Stimulated activated naive CD8-positive, alpha-beta T cell treated with anti-CD3 and anti-CD28 coated beads, Interleukin-15, amount 100 ng/mL, for 72 hours (primary cell): Measurements from ENCODE around the gene ASTN2.
A peak's percentile ranks its signal among the peaks of the same experiment; 100 is the strongest.

Experiments
- ATAC-seq: fragments of 150-1000 bp; cut with Tn5 transposase; 2 replicates; pipeline ENCODE4 v1.10.0; 2021; ENCODE audit warnings: mild to moderate bottlenecking, moderate library complexity
- DNase-seq, 2 donors: peaks; one replicate each; pipeline ENCODE4 v3.0.0; 2021 to 2022
- H3K27ac Mint-ChIP-seq, 2 donors: one replicate each; pipeline ENCODE4 v1.8.0; 2022; ENCODE audit warnings: mild to moderate bottlenecking in 2 of 2, mixed read lengths in 2 of 2, moderate library complexity in 2 of 2
- H3K27me3 Mint-ChIP-seq: one replicate; pipeline ENCODE4 v1.8.0; 2022; ENCODE audit warnings: mixed read lengths
- H3K4me1 Mint-ChIP-seq: one replicate; pipeline ENCODE4 v1.8.0; 2022; ENCODE audit warnings: mild to moderate bottlenecking, mixed read lengths
- H3K4me3 Mint-ChIP-seq, 2 donors: one replicate each; pipeline ENCODE4 v1.8.0; 2022; ENCODE audit warnings: mild to moderate bottlenecking in 2 of 2, mixed read lengths in 2 of 2, moderate library complexity in 1 of 2
- H3K9me3 Mint-ChIP-seq, 2 donors: one replicate each; pipeline ENCODE4 v1.8.0; 2022; ENCODE audit warnings: mixed read lengths in 2 of 2

Gene ASTN2

GRCh38 chr9:116877072-116877471, 537.8 kb downstream of the ASTN2 start:
- Mint-ChIP-seq H3K27me3 (no peaks in the 10 kb centered on the region), H3K27ac (no peak overlapping the region), H3K4me3 (no peak overlapping the region), H3K4me1 (no peaks in the 10 kb centered on the region), H3K9me3 (peaks cover 10 to 18% of the 10 kb centered on the region in 2 donors)
- no peak for ATAC-seq
- DNase-seq: no peak

DNA sequence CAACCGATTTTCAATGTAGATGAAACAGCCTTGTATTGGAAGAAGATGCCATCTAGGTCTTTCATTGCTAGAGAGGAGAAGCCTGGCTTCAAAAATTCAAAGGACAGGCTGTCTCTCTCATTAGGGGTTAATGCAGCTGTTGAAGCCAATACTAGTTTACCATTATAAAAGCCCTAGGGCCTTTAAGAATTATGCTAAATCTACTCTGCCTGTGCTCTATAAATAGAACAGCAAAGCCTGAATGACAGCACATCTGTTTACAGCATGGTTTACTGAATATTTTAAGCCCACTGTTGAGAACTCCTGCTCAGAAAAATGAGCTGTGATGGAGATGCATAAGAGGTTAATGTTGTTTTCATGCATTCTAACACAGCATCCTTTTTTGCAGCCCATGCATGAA, 539.3 kb downstream of the ASTN2 start:
- Mint-ChIP-seq H3K27ac (no peak overlapping the region), H3K27me3 (no peaks in the 10 kb centered on the region), H3K4me1 (no peaks in the 10 kb centered on the region), H3K4me3 (no peak overlapping the region), H3K9me3 (peaks cover 10 to 18% of the 10 kb centered on the region in 2 donors)
- ATAC-seq (no peak), DNase-seq (no peak)

GRCh38 chr9:116873937-116874914, 540.6 kb downstream of the ASTN2 start:
- H3K9me3 Mint-ChIP-seq: peaks cover 10 to 16% of the 10 kb centered on the region in 2 donors
- no peak overlapping the region for H3K4me3 Mint-ChIP-seq
- no peak for ATAC-seq
- no peaks in the 10 kb centered on the region for H3K4me1 Mint-ChIP-seq
- DNase-seq: no peak
- no peaks in the 10 kb centered on the region for H3K27me3 Mint-ChIP-seq
- no peak overlapping the region for H3K27ac Mint-ChIP-seq

GRCh38 chr9:116873491-116873890, 541.4 kb downstream of the ASTN2 start:
- Mint-ChIP-seq H3K9me3 (peaks cover 10 to 11% of the 10 kb centered on the region in 2 donors), H3K4me1 (no peaks in the 10 kb centered on the region), H3K4me3 (no peak overlapping the region), H3K27ac (no peak overlapping the region), H3K27me3 (no peaks in the 10 kb centered on the region)
- no peak for ATAC-seq
- no peak for DNase-seq

DNA sequence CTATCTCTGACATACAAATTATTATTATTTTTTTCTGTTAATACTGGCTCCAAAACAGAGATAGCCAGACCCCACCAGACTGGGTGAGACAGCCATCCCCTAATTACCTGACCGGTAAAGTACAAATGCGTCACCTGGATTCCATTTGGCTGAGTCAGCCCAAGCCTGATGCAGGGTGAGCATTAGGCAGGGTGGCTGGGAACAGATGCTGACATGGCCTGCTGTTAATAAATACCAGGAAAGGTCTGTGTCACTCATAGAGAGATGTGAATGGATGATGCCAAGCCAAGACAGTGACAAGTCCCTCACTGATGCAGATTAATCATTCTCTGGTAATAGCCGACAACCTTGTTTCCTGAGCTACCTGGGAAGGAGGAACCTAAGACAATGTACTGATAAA, 544.3 kb downstream of the ASTN2 start:
- Mint-ChIP-seq H3K27me3 (no peaks in the 10 kb centered on the region), H3K4me1 (no peaks in the 10 kb centered on the region), H3K27ac (no peak overlapping the region), H3K4me3 (no peak overlapping the region), H3K9me3 (no peaks in the 10 kb centered on the region)
- no peak for ATAC-seq
- no peak for DNase-seq

DNA sequence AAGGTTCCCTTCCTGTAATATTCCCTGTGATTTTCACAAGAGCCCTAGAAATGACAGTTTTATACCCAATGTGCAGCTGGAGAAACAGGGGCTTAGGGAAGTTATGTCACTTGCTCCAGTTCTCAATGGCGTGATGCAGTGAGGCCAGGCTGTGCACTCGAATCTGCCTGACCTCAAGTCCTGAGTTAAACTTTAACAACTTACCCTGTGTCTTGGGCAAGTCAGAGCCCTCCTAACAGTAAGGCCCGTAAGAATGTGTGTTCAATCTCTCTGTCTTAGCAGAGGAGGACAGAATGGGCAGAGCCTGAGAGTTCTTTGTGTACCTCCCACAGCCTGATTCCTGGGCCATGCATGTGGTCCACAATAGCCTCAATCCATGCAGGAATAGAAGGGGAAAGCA, 546.7 kb downstream of the ASTN2 start:
- Mint-ChIP-seq H3K4me1 (no peaks in the 10 kb centered on the region), H3K4me3 (no peak overlapping the region), H3K27ac (no peak overlapping the region), H3K27me3 (no peaks in the 10 kb centered on the region), H3K9me3 (no peaks in the 10 kb centered on the region)
- no peak for DNase-seq
- no peak for ATAC-seq

- H3K4me1 Mint-ChIP-seq: no peaks in the 10 kb centered on the region
- DNase-seq (no peak), ATAC-seq (no peak)
- peaks cover 14% of the 10 kb centered on the region for H3K27me3 Mint-ChIP-seq
- H3K4me3 Mint-ChIP-seq: no peak overlapping the region
- H3K9me3 Mint-ChIP-seq: no peaks in the 10 kb centered on the region
- H3K27ac Mint-ChIP-seq: no peak overlapping the region
These were observed 553.5 kb downstream of the ASTN2 start for GRCh38 chr9:116861321-116861720.

- Mint-ChIP-seq H3K27ac (no peak overlapping the region), H3K27me3 (peaks cover 16% of the 10 kb centered on the region), H3K9me3 (no peaks in the 10 kb centered on the region), H3K4me3 (no peak overlapping the region), H3K4me1 (no peaks in the 10 kb centered on the region)
- DNase-seq (peak in 1 of 2 donors; percentile 5), ATAC-seq (no peak)
These were observed 554.2 kb downstream of the ASTN2 start for GRCh38 chr9:116860509-116861120.

- no peak for ATAC-seq
- DNase-seq: no peak
- peaks cover 24% of the 10 kb centered on the region for H3K27me3 Mint-ChIP-seq
- no peaks in the 10 kb centered on the region for H3K9me3 Mint-ChIP-seq
- no peak overlapping the region for H3K27ac Mint-ChIP-seq
- no peak overlapping the region for H3K4me3 Mint-ChIP-seq
- no peaks in the 10 kb centered on the region for H3K4me1 Mint-ChIP-seq
These were observed 555.1 kb downstream of the ASTN2 start for GRCh38 chr9:116859763-116860162.

- no peak overlapping the region for H3K27ac Mint-ChIP-seq
- H3K4me3 Mint-ChIP-seq: no peak overlapping the region
- H3K4me1 Mint-ChIP-seq: no peaks in the 10 kb centered on the region
- DNase-seq: no peak
- peaks cover 24% of the 10 kb centered on the region for H3K27me3 Mint-ChIP-seq
- no peak for ATAC-seq
- no peaks in the 10 kb centered on the region for H3K9me3 Mint-ChIP-seq
These were observed 557.5 kb downstream of the ASTN2 start for GRCh38 chr9:116857321-116857720.

- Mint-ChIP-seq H3K4me3 (no peak overlapping the region), H3K27ac (no peak overlapping the region), H3K27me3 (peaks cover 24% of the 10 kb centered on the region), H3K9me3 (no peaks in the 10 kb centered on the region), H3K4me1 (no peaks in the 10 kb centered on the region)
- ATAC-seq: no peak
- DNase-seq: no peak
These were observed 558.8 kb downstream of the ASTN2 start for GRCh38 chr9:116855881-116856662.

- no peak for ATAC-seq
- Mint-ChIP-seq H3K27me3 (no peaks in the 10 kb centered on the region), H3K9me3 (no peaks in the 10 kb centered on the region), H3K27ac (no peak overlapping the region), H3K4me1 (no peaks in the 10 kb centered on the region), H3K4me3 (no peak overlapping the region)
- no peak for DNase-seq
These were observed 565.1 kb downstream of the ASTN2 start for GRCh38 chr9:116849721-116850120.

- Mint-ChIP-seq H3K27ac (no peak overlapping the region), H3K9me3 (peaks cover 0 to 4% of the 10 kb centered on the region in 2 donors), H3K4me3 (no peak overlapping the region), H3K4me1 (no peaks in the 10 kb centered on the region), H3K27me3 (no peaks in the 10 kb centered on the region)
- DNase-seq (no peak), ATAC-seq (no peak)
These were observed 570.2 kb downstream of the ASTN2 start for GRCh38 chr9:116844621-116845020.

- Mint-ChIP-seq H3K4me3 (no peak overlapping the region), H3K27me3 (no peaks in the 10 kb centered on the region), H3K4me1 (no peaks in the 10 kb centered on the region), H3K27ac (no peak overlapping the region), H3K9me3 (peaks cover 0 to 4% of the 10 kb centered on the region in 2 donors)
- DNase-seq (no peak), ATAC-seq (no peak)
These were observed 570.8 kb downstream of the ASTN2 start for GRCh38 chr9:116843863-116844620.

GRCh38 chr9:116842658-116843057, 572.2 kb downstream of the ASTN2 start:
- Mint-ChIP-seq H3K9me3 (peaks cover 0 to 4% of the 10 kb centered on the region in 2 donors), H3K4me3 (no peak overlapping the region), H3K27me3 (no peaks in the 10 kb centered on the region), H3K27ac (no peak overlapping the region), H3K4me1 (no peaks in the 10 kb centered on the region)
- DNase-seq (no peak), ATAC-seq (no peak)
